BLaER1 treated with 17β-estradiol and CSF1 and Interleukin-3, amounts not matched to agents 10 nM and 100 nM (cell line): Measurements from ENCODE around the gene ANKRD13B.
A peak's percentile ranks its signal among the peaks of the same experiment; 100 is the strongest.

Experiments used
- H3K27ac ChIP-seq, 11 experiments: shearing (Covaris generic); formaldehyde crosslinking; 2 replicates each; pipeline ENCODE4 v1.8.1; 2022
- H3K27me3 ChIP-seq, 11 experiments: shearing (Covaris generic); formaldehyde crosslinking; 2 replicates each; pipeline ENCODE4 v1.8.1; 2022
- H3K36me3 ChIP-seq, 11 experiments: shearing (Covaris generic); formaldehyde crosslinking; 2 replicates each; pipeline ENCODE4 v1.8.1; 2022
- H3K4me1 ChIP-seq, 10 experiments: shearing (Covaris generic); formaldehyde crosslinking; 2 replicates each; pipeline ENCODE4 v1.8.1; 2022
- H3K4me2 ChIP-seq, 11 experiments: shearing (Covaris generic); formaldehyde crosslinking; 2 replicates each; pipeline ENCODE4 v1.8.1; 2022
- H3K4me3 ChIP-seq, 10 experiments: shearing (Covaris generic); formaldehyde crosslinking; 2 replicates each; pipeline ENCODE4 v1.8.1; 2022
- H3K9ac ChIP-seq, 11 experiments: shearing (Covaris generic); formaldehyde crosslinking; 2 replicates each; pipeline ENCODE4 v1.8.1; 2022
- H3K9me3 ChIP-seq, 11 experiments: shearing (Covaris generic); formaldehyde crosslinking; replicated peaks in 1 of 11; 2 replicates each; pipeline ENCODE4 v1.8.1; 2022
- H4K20me1 ChIP-seq, 11 experiments: shearing (Covaris generic); formaldehyde crosslinking; 2 replicates each; pipeline ENCODE4 v1.8.1; 2022
- Cebpa-rat ChIP-seq, 11 experiments: shearing (Covaris generic); IDR thresholded peaks; 2 replicates each; pipeline ENCODE4 v1.8.1; 2022

The ANKRD13B gene

DNA sequence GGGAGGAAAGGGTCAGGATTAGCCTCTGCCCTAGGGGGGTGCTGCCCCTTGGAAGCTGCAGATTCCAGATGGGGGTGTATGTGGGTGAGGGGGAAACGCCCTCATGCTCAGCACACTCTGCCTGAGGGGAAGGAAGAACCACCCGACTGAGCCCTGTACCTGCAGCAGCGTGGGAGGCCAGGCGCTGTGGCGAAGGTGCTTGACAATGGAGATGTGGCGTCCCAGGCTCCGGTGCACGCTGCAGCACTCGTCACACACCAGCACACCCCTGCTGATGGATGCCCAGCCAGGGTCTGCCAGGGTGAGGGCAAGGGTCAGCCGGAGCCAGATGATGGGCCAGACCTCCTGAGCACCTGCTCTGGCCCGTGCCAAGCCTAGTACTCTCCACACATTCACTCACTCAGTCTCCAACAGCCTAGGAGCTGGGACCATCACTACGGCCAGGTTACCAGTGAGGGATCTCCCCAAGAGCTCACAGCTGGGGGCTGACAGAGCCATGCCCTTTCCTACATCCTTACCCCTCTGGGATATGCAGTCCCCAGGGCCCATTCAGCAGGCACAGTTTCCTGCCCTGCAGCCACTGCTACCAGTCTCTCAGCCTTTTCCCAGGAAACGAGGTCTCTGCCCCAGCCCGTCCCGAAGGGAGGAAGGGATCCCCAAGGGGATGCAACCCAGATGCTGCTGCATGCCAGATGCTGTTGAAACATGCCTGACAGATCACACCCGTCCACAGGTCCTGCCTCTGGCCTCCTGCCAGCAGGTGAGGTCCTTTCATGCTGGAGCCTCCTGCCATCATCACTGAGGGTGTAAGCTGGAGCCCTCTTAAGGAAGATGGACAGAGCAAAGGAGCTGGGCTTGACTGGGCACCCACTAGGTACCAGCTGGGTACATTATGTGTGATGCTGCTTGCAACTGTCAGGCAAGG lies 9.3 kb upstream of the ANKRD13B start:
- Histone ChIP-seq H4K20me1 (peaks cover 12 to 95% (median 81%) of the 10 kb centered on the region in 11 experiments; a peak in 21 of 22 replicates), H3K36me3 (peaks cover 44 to 56% (median 48%) of the 10 kb centered on the region in 11 experiments), H3K27ac (peak overlapping the region in 9 of 11 experiments; percentile 68 to 91 (median 86); a peak in 16 of 22 replicates), H3K9me3 (no peaks in the 10 kb centered on the region), H3K4me2 (peak overlapping the region; percentile 90 to 100 (median 99)), H3K9ac (peak overlapping the region in 10 of 11 experiments; percentile 19 to 93 (median 80); a peak in 17 of 22 replicates), H3K4me3 (peak overlapping the region in 6 of 10 experiments; percentile 26 to 67 (median 48); a peak in 6 of 20 replicates), H3K4me1 (peaks cover 63 to 80% (median 74%) of the 10 kb centered on the region in 10 experiments), H3K27me3 (no peaks in the 10 kb centered on the region)
- TF ChIP-seq Cebpa-rat (IDR thresholded peaks at IDR 0.05): no peak

DNA sequence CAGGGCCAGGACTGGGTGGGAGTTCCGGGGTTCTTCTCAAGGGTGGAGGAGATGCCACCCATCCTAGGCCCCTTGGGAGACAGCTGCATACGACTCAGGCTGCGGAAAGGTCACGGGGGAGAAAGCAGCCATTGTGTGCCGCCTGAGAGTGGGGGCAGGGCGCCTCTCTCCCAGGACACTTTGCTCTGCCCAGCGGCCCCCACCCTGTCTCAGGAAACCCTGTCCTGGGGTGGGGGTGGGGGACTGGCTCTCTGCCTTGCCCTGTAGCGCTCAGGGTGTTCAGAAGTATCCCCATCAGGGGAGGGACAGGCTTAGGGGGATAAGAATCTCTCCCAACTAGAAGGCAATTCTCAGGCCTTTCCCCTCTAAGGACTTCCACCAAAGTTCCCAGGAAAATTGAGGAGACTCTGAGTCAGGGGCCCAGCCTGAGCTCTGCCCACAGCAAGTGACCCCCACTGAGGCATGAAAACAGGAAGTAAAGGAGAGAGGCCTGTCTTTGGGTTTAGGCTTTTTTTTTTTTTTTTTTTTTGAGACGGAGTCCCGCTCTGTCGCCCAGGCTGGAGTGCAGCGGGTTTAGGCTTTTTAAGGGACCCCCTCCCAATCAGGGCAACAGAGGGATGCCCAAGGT lies 8.4 kb upstream of the ANKRD13B start:
- H3K4me3 ChIP-seq: peak overlapping the region; percentile 21 to 67 (median 44); a peak in 18 of 20 replicates
- H3K27me3 ChIP-seq: no peaks in the 10 kb centered on the region
- peak overlapping the region; percentile 65 to 91 (median 84) for H3K27ac ChIP-seq
- peaks cover 63 to 80% (median 74%) of the 10 kb centered on the region in 10 experiments for H3K4me1 ChIP-seq
- H3K36me3 ChIP-seq: peaks cover 34 to 46% (median 38%) of the 10 kb centered on the region in 11 experiments
- peak overlapping the region; percentile 65 to 93 (median 76) for H3K9ac ChIP-seq
- no peaks in the 10 kb centered on the region for H3K9me3 ChIP-seq
- no peak for TF ChIP-seq Cebpa-rat (IDR thresholded peaks at IDR 0.05)
- peaks cover 12 to 92% (median 75%) of the 10 kb centered on the region in 11 experiments; a peak in 21 of 22 replicates for H4K20me1 ChIP-seq
- H3K4me2 ChIP-seq: peak overlapping the region; percentile 90 to 100 (median 99)

DNA sequence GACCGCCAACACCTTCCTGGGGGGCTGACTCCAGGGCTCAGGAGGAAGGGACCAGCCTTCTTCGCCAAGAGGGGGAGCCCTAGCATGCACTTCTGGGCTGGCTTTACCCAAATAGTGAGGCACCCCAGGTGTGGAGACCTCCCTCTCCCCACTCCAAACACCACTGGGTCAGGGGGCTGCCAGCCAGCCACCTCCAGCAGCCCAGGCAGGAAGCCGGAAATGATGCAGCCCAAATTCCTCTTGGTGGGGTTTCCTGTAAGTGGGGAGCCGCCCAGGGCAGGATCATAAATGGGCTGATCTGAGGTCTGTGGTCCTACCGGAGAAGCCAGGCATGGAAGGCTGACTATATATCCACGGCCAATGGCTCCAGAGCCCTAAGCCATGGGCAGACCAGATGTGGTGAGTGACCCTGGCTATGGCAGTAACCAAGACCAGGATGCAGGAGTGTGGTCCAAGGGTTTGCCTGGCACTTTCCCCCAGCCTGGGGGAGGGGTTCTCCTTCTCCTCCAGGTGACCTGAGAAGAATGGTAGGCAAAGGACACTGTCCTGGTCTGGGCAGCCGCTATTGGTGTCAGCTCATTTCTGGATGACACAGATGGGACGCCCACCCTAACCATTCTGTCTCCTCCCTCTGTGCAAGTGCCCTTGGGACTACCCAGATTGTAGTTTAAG lies 7.7 kb upstream of the ANKRD13B start:
- Histone ChIP-seq H3K27me3 (no peaks in the 10 kb centered on the region), H3K9ac (peak overlapping the region; percentile 65 to 93 (median 76)), H3K4me2 (peak overlapping the region; percentile 90 to 100 (median 99)), H4K20me1 (peaks cover 8 to 85% (median 70%) of the 10 kb centered on the region in 11 experiments; a peak in 21 of 22 replicates), H3K27ac (peak overlapping the region; percentile 65 to 91 (median 84)), H3K9me3 (no peaks in the 10 kb centered on the region), H3K4me3 (peak overlapping the region; percentile 21 to 67 (median 44); a peak in 19 of 20 replicates), H3K4me1 (peaks cover 69 to 82% (median 78%) of the 10 kb centered on the region in 10 experiments), H3K36me3 (peaks cover 28 to 40% (median 32%) of the 10 kb centered on the region in 11 experiments)
- TF ChIP-seq Cebpa-rat (IDR thresholded peaks at IDR 0.05): no peak

DNA sequence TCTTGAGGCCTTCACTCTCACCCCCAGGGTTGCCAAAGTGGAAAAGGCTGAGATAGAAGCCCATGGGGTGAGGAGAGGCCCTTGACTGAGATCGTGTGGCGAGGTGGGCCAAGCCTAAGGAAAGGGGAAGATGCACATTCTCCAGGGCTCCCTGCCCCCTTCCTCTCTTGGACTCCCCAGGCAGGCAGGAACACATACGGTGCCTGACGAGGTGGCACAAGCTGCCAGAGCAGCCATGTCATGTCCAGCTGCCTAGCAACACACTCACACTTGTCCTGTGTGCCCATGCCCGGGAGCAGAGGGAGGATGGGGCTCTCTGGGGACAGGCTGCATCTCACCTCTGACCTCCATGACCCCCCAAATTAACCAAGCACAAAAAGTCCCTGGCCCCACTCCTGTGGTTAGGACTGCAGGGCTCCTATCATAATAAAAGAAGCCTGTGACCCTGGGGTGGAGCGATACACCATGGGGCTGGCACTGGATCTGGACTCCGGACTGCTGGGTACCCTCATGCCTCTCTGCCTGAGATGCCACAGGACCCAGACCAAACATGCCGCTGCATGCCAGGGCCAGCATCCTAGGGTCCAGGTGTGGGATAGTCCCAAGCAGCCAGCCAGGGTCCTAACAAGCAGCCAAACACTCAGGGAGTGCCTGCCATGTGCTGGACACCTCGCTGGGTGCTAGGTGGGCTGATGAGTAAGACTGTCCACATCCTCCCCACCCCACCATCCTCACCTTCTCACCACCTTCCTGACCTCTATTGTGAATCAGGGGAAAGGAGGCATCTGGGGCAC lies 6.1 kb upstream of the ANKRD13B start:
- Histone ChIP-seq H3K27ac (peak overlapping the region; percentile 9 to 91 (median 85); a peak in 20 of 22 replicates), H3K9me3 (no peaks in the 10 kb centered on the region), H3K4me3 (peak overlapping the region; percentile 81 to 95 (median 89); a peak in 19 of 20 replicates), H3K4me2 (peak overlapping the region; percentile 90 to 100 (median 99)), H3K4me1 (peaks cover 73 to 85% (median 79%) of the 10 kb centered on the region in 10 experiments), H4K20me1 (peaks cover 8 to 73% (median 68%) of the 10 kb centered on the region in 11 experiments; a peak in 21 of 22 replicates), H3K9ac (peak overlapping the region; percentile 82 to 93 (median 87)), H3K27me3 (no peaks in the 10 kb centered on the region), H3K36me3 (peaks cover 14 to 26% (median 18%) of the 10 kb centered on the region in 11 experiments)
- TF ChIP-seq Cebpa-rat (IDR thresholded peaks at IDR 0.05): no peak

DNA sequence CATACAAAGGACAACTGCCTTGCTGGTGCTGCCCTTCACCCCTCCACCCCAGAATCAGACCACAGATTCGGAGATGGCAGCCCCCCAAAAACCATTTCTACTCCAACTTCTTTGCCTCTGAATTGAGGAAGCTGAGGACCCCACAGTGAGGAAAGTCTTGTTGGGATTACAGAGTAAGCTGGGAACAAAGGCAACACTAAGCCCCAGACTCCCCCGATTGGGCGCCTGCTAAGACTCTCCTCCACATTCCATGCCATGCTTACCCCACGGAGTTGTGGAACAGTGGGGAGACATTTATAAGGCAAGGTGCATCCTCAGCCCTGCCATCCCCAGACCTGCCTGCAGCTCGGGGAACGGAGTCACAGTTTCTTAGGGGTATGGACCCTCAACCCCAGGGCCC lies 5.3 kb upstream of the ANKRD13B start:
- Histone ChIP-seq H3K4me2 (peak overlapping the region; percentile 90 to 100 (median 99)), H3K9me3 (no peaks in the 10 kb centered on the region), H3K27ac (peak overlapping the region in 10 of 11 experiments; percentile 67 to 91 (median 85); a peak in 21 of 22 replicates), H4K20me1 (peaks cover 8 to 70% (median 63%) of the 10 kb centered on the region in 11 experiments; a peak in 21 of 22 replicates), H3K36me3 (peaks cover 7 to 18% (median 11%) of the 10 kb centered on the region in 11 experiments), H3K27me3 (no peaks in the 10 kb centered on the region), H3K4me1 (peaks cover 80 to 86% (median 84%) of the 10 kb centered on the region in 10 experiments), H3K4me3 (peak overlapping the region; percentile 81 to 95 (median 89)), H3K9ac (peak overlapping the region; percentile 82 to 93 (median 87))
- TF ChIP-seq Cebpa-rat (IDR thresholded peaks at IDR 0.05): no peak

DNA sequence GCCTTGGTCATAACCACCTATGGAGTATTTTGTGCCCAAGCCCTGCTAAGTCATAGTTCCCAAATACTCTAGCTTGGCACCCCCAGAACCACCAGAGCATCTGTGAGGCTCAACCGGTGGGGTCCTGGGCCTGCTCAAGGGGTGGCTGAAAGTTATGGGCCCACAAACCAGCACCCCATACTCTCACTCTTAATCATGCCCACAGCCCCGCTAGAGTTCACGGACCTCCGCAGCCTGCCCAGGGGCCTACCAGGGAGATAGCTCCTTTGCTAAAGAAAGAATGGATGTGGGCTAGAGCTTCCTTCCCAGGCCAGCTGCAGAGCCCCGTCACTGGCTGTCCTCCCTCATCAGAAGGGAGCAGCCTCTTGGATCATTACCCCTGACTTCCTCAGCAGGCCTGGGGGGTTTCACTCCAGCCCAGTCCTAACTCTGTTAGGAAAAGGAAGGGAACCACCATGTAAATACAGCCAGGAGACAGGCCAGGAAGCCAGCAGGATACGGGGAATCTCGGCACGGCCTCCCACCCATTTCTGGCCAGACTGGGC lies 4.8 kb upstream of the ANKRD13B start:
- TF ChIP-seq Cebpa-rat (IDR thresholded peaks at IDR 0.05): no peak
- Histone ChIP-seq H3K4me1 (peaks cover 81 to 85% (median 83%) of the 10 kb centered on the region in 10 experiments), H3K9ac (peak overlapping the region; percentile 82 to 93 (median 87)), H3K27ac (peak overlapping the region; percentile 59 to 91 (median 85); a peak in 21 of 22 replicates), H4K20me1 (peaks cover 8 to 67% (median 58%) of the 10 kb centered on the region in 11 experiments; a peak in 21 of 22 replicates), H3K36me3 (peaks cover 2 to 13% (median 6%) of the 10 kb centered on the region in 11 experiments; a peak in 20 of 22 replicates), H3K4me3 (peak overlapping the region; percentile 81 to 95 (median 89)), H3K9me3 (no peaks in the 10 kb centered on the region), H3K27me3 (no peaks in the 10 kb centered on the region), H3K4me2 (peak overlapping the region; percentile 90 to 100 (median 99))
